Duodenal mucosa (tissue), 2 donors: Measurements from ENCODE around the gene ZBTB39.
"Not testable (repeated sequence)": the region's sequence is repeated elsewhere in the genome, so short reads cannot be mapped to it uniquely, and the experiment has no call there.

Source experiments
- H3K27ac ChIP-seq: one replicate; pipeline ENCODE4 v1.7.0; 2013; ENCODE audit warnings: low read depth, low read length
- H3K27me3 ChIP-seq, 2 donors: one replicate each; pipeline ENCODE4 v1.7.0; 2013; ENCODE audit warnings: low read length in 2 of 2, control low read depth in 1 of 2; ENCODE audit not compliant: insufficient read depth in 2 of 2, control insufficient read depth in 1 of 2
- H3K36me3 ChIP-seq, 2 donors: one replicate each; pipeline ENCODE4 v1.7.0; 2013; ENCODE audit warnings: low read length in 2 of 2, control low read depth in 1 of 2; ENCODE audit not compliant: insufficient read depth in 2 of 2, control insufficient read depth in 1 of 2
- H3K4me1 ChIP-seq, 2 donors: one replicate each; pipeline ENCODE4 v1.7.0; 2013; ENCODE audit warnings: low read length in 2 of 2, control low read depth in 1 of 2; ENCODE audit not compliant: insufficient read depth in 2 of 2, control insufficient read depth in 1 of 2
- H3K4me3 ChIP-seq, 2 donors: one replicate each; pipeline ENCODE4 v1.7.0; 2013; ENCODE audit warnings: low read length in 2 of 2, low read depth in 1 of 2
- H3K9ac ChIP-seq, 2 donors: one replicate each; pipeline ENCODE4 v1.7.0; 2013; ENCODE audit warnings: low read length in 2 of 2, low read depth in 1 of 2
- H3K9me3 ChIP-seq, 2 donors: one replicate each; pipeline ENCODE4 v1.7.0; 2013; ENCODE audit warnings: low read length in 2 of 2, control low read depth in 1 of 2; ENCODE audit not compliant: control insufficient read depth in 1 of 2

Gene ZBTB39

GRCh38 chr12:56993346-56993745, 13.0 kb downstream of the ZBTB39 start:
- Histone ChIP-seq H3K4me3 (no peak overlapping the region), H3K36me3 (peaks cover 0 to 9% of the 10 kb centered on the region in 2 donors), H3K4me1 (peaks cover 12% of the 10 kb centered on the region in 2 donors), H3K27ac (no peak overlapping the region), H3K9me3 (no peaks in the 10 kb centered on the region), H3K27me3 (no peaks in the 10 kb centered on the region), H3K9ac (no peak overlapping the region)

GRCh38 chr12:56991319-56992246, 14.8 kb downstream of the ZBTB39 start:
- H3K27ac ChIP-seq, result no peak overlapping the region
- H3K36me3 ChIP-seq, result peaks cover 0 to 6% of the 10 kb centered on the region in 2 donors
- H3K4me3 ChIP-seq, result no peak overlapping the region
- no peak overlapping the region for H3K9ac ChIP-seq
- peaks cover 12 to 15% of the 10 kb centered on the region in 2 donors for H3K4me1 ChIP-seq
- H3K27me3 ChIP-seq, result no peaks in the 10 kb centered on the region
- no peaks in the 10 kb centered on the region for H3K9me3 ChIP-seq

- peaks cover 0 to 6% of the 10 kb centered on the region in 2 donors for H3K36me3 ChIP-seq
Observed at GRCh38 chr12:56990648-56991318, 15.6 kb downstream of the ZBTB39 start.

GRCh38 chr12:56989861-56990610, 16.3 kb downstream of the ZBTB39 start:
- no peak overlapping the region for H3K4me3 ChIP-seq
- H3K9ac ChIP-seq, result no peak overlapping the region
- H3K27ac ChIP-seq, result no peak overlapping the region
- H3K9me3 ChIP-seq, result no peaks in the 10 kb centered on the region
- no peaks in the 10 kb centered on the region for H3K36me3 ChIP-seq
- H3K27me3 ChIP-seq, result no peaks in the 10 kb centered on the region
- peaks cover 12 to 15% of the 10 kb centered on the region in 2 donors for H3K4me1 ChIP-seq

More at GRCh38 chr12:56990648-56991318, 15.6 kb downstream of the ZBTB39 start:
- Histone ChIP-seq H3K9me3 (no peaks in the 10 kb centered on the region), H3K4me1 (peaks cover 12 to 15% of the 10 kb centered on the region in 2 donors), H3K27ac (no peak overlapping the region), H3K27me3 (no peaks in the 10 kb centered on the region), H3K4me3 (no peak overlapping the region), H3K9ac (no peak overlapping the region)

- H3K4me3 ChIP-seq, result no peak overlapping the region
- H3K9me3 ChIP-seq, result no peaks in the 10 kb centered on the region
- H3K36me3 ChIP-seq, result no peaks in the 10 kb centered on the region
- H3K27me3 ChIP-seq, result no peaks in the 10 kb centered on the region
- peaks cover 12 to 15% of the 10 kb centered on the region in 2 donors for H3K4me1 ChIP-seq
- no peak overlapping the region for H3K9ac ChIP-seq
- no peak overlapping the region for H3K27ac ChIP-seq
Observed at GRCh38 chr12:56988207-56988739, 18.1 kb downstream of the ZBTB39 start.

GRCh38 chr12:56987551-56988053, 18.7 kb downstream of the ZBTB39 start:
- H3K27me3 ChIP-seq, result no peaks in the 10 kb centered on the region
- H3K9me3 ChIP-seq, result no peaks in the 10 kb centered on the region
- no peak overlapping the region for H3K9ac ChIP-seq
- no peak overlapping the region for H3K4me3 ChIP-seq
- no peaks in the 10 kb centered on the region for H3K36me3 ChIP-seq
- H3K27ac ChIP-seq, result no peak overlapping the region
- H3K4me1 ChIP-seq, result peaks cover 12 to 15% of the 10 kb centered on the region in 2 donors

- no peak overlapping the region for H3K9ac ChIP-seq
- no peaks in the 10 kb centered on the region for H3K9me3 ChIP-seq
Observed at GRCh38 chr12:56987011-56987410, 19.3 kb downstream of the ZBTB39 start.

GRCh38 chr12:56985714-56986113, 20.6 kb downstream of the ZBTB39 start:
- H3K27ac ChIP-seq, H3K27me3 ChIP-seq, H3K36me3 ChIP-seq, H3K9me3 ChIP-seq, H3K9ac ChIP-seq, H3K4me3 ChIP-seq, H3K4me1 ChIP-seq: not testable (repeated sequence)

More at GRCh38 chr12:56987011-56987410, 19.3 kb downstream of the ZBTB39 start:
- H3K36me3 ChIP-seq, result no peaks in the 10 kb centered on the region
- H3K4me3 ChIP-seq, result no peak overlapping the region
- H3K27me3 ChIP-seq, result no peaks in the 10 kb centered on the region
- H3K27ac ChIP-seq, result no peak overlapping the region
- peaks cover 12 to 15% of the 10 kb centered on the region in 2 donors for H3K4me1 ChIP-seq

GRCh38 chr12:56983386-56983785, 23.0 kb downstream of the ZBTB39 start:
- no peak overlapping the region for H3K27ac ChIP-seq
- H3K9ac ChIP-seq, result no peak overlapping the region
- peaks cover 0 to 3% of the 10 kb centered on the region in 2 donors for H3K4me1 ChIP-seq
- no peaks in the 10 kb centered on the region for H3K27me3 ChIP-seq
- no peak overlapping the region for H3K4me3 ChIP-seq
- no peaks in the 10 kb centered on the region for H3K36me3 ChIP-seq
- H3K9me3 ChIP-seq, result no peaks in the 10 kb centered on the region
